ENCODE results near the gene PLRG1. TPM values are rescaled to one million over a fixed set of nuclear protein-coding genes. Genes with fewer than 3 reads are reported as not detected.

PLRG1 gene
- total RNA-seq, 1 experiment from 2014 or later: 58.4 TPM

DNA sequence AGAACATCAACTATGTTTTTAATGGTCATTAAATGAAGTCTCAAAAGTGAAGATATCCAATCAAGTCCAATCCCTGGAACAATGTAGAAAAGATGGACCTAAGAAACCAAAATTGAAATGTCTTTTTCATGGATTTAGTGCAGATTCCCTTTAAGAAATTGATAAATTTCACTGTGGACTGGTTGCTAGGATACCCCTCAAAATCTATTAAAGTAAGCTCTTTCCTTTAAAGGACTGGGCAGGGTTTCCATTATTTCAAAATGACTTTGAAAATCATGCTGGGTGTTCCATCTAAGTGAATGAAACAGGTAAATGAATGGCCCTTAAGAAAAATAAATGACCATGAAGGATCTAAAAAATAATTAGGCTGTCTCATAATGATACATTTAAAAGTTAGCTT, 28.6 kb downstream of the PLRG1 start:
- no peak for DNase-seq (ENCODE audit: low read depth)

DNA sequence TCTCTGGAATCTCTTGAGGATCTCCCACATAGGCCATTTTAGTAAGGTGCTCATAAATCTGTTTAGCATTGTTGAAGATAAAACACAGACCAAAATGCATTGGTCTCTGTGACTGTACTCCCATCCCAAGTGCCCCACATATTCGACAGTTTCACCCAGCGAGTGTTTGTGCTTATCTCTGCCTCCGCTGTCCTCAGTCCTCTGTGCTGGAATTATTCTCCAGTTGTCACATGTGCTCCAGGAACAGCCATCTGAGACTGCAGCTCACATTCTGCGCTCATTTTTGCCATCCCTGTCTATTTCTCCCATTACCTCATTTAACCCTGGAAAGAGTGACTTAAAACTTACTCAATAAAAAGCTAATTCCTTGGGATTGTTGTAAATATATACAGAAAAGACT, 31.0 kb downstream of the PLRG1 start:
- DNase-seq (ENCODE audit: low read depth): no peak

DNA sequence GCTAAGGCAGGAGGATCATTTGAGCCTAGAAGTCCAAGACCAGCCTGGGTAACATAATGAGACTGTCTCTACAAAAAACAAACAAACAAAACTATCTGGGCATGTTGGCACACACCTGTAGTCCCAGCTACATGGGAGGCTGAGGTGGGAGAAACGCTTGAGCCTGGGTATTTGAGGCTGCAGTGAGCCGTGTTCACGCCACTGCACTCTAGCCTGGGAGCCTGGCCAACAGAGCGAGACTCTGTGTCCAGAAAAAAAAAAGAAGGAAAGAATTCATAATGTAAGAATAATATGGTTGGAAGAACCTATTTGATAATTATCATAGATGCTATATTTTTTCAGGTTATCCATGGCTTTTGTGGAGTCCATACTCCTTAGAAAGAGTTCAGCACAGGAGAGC, 32.6 kb downstream of the PLRG1 start:
- no peak for DNase-seq (ENCODE audit: low read depth)

- no peak for DNase-seq (ENCODE audit: low read depth)
These were observed 33.7 kb downstream of the PLRG1 start for GRCh38 chr4:154516318-154517029.

DNA sequence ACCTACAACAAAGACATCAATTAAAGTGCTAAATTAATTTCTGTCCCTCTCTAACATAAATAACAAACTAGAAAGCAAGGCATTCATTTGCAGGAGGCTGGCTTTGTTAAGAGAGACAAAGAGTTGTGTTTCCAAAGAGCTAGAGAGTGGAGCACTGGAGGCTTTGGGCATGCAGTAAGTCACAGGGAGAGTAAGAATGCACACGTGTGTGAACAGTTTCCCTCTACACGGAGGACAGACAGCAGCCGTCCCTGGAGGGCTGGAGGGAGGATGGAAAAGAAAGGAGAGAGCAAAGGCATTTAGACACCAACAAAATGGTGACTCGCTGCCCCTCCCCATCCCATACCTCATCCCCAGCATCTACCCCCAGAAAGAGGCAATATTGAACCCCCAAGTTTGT, 38.2 kb downstream of the PLRG1 start:
- no peak for DNase-seq (ENCODE audit: low read depth)

GRCh38 chr4:154511548-154511947, 38.7 kb downstream of the PLRG1 start:
- DNase-seq (ENCODE audit: low read depth): no peak

DNA sequence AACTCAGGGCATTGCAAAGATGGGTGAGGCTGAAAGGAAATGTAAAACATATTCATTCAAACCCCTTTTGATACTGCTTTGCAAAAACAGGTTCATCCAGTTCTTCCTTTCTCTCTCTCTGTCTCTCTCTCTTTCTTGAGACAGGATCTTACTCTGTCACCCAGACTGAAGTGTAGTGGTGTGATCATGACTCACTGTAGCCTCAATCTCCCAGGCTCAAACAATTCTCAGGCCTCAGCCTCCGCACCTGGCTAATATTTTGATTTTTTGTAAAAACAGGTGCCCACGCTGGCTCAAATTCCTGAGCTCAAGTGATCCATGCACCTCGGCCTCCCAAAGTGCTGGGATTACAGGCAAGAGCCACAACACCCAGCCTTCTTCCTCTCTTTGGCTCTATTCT, 43.0 kb downstream of the PLRG1 start:
- DNase-seq (ENCODE audit: low read depth): no peak

GRCh38 chr4:154506253-154506652, 43.9 kb downstream of the PLRG1 start:
- DNase-seq (ENCODE audit: low read depth): no peak

GRCh38 chr4:154503598-154503997, 46.6 kb downstream of the PLRG1 start:
- no peak for DNase-seq (ENCODE audit: low read depth)

DNA sequence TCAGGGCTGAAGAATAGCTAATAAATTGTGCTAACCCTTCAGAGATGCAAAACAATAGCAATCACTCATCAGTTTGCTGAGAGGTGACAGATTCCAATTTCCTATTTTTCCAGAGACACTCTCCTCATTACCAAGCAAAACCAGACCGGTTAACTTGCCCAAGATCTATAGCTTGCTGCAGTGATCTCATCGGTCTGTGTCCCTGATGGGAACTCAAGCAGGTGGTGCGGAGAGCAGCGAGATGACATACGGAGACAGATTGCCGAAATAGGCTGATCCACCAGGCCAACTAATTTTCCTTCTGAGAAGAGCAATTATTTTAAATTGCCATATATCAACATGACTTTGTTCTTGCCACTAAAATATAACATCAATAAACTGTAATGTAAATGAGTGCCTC, 48.1 kb downstream of the PLRG1 start:
- no peak for DNase-seq (ENCODE audit: low read depth)

GRCh38 chr4:154497889-154498288, 52.3 kb downstream of the PLRG1 start:
- DNase-seq (ENCODE audit: low read depth): peak; percentile 23

GRCh38 chr4:154495867-154496266, 54.3 kb downstream of the PLRG1 start:
- DNase-seq (ENCODE audit: low read depth): no peak

- no peak for DNase-seq (ENCODE audit: low read depth)
These were observed 57.9 kb downstream of the PLRG1 start for GRCh38 chr4:154492288-154492687.

DNA sequence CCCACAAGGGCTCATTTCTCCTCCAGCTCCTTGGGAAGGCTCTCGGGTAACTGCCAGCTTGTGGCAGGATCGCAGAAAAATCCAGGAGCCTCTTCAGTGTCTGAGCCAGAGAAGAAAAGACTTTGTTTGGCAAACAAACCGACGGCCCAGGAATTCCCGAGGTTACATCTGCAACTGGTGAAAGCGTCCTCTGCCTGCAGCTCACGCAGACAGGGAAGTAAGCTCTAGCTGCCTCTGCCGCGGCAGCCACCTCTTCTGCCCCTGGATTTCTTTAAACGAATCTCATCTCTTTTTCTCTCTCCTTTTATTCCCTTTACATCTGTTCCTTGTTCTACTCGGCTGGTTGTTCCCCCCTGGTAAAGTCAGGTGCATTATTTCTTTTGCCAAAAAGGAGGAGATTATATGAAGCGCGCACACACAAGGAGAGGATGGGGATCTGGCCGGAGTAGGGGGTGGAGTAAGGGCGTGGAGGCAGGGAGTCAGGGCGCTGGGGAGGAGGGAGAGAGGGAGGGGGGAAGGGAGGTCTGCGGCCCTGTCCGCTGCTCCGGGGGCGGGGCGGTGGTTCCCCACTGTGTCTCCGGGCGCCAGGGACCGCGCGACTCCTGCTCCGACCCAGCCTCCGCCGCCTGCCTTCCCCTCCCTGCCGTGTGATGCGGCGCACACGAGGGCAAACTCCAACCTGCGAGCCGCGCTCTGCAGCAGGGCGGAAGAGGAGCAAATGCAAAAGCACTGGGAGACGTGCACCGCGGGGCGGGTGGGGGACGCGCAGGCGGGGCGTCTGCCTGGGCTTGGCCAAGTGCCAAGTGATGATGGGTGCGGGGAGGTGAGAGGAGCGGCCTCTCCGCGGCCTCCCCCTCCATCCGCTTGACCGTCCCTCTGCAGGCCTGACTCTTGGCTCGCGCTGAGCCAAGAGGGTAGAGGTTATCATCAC, 58.6 kb downstream of the PLRG1 start, which contains the start of gene DCHS2:
Gene DCHS2, minus strand, starts transcription at position 459 of the 931 bp plus-strand sequence. Its CDS starts 444 bp downstream, at position 15.
- peak; percentile 13 for DNase-seq (ENCODE audit: low read depth)

GRCh38 chr4:154490583-154491340, 59.4 kb downstream of the PLRG1 start:
- peak; percentile 6 for DNase-seq (ENCODE audit: low read depth)

- DNase-seq (ENCODE audit: low read depth): no peak
These were observed 60.0 kb downstream of the PLRG1 start for GRCh38 chr4:154490234-154490582.

- no peak for DNase-seq (ENCODE audit: low read depth)
These were observed 60.5 kb downstream of the PLRG1 start for GRCh38 chr4:154489558-154490233.

DNA sequence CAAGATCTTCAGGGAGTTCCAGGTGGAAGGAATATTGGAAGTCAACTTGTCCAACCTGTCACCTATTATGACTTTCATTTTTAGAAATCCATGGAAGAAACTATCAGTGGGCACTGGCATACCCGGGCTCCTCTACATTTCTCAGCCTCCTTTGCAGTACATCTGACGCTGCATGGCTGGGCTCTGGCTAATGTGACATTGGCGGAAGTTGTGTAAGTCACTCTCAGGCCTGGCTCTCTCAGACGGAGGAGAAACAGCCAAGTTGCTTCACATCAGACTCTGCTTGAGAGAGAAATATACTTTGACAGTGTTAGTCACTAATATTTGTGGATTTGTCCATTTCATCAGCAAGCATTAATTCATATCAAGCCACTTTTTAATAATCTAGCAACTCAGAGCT, 63.1 kb downstream of the PLRG1 start:
- no peak for DNase-seq (ENCODE audit: low read depth)

- no peak for DNase-seq (ENCODE audit: low read depth)
These were observed 65.0 kb downstream of the PLRG1 start for GRCh38 chr4:154485127-154485773.
